ENCODE data around the gene SBNO2.
"Not testable (repeated sequence)": the region's sequence is repeated elsewhere in the genome, so short reads cannot be mapped to it uniquely, and the experiment has no call there.

Gene SBNO2

GRCh38 chr19:1134431-1134830 is 39.6 kb downstream of the SBNO2 start:
- DNase-seq (ENCODE audit: low read depth), result no peak

- DNase-seq (ENCODE audit: low read depth), result peak; percentile 93
These were observed 40.6 kb downstream of the SBNO2 start for GRCh38 chr19:1133471-1133929.

- DNase-seq (ENCODE audit: low read depth), result no peak
These were observed 41.3 kb downstream of the SBNO2 start for GRCh38 chr19:1132552-1133383.

GRCh38 chr19:1131718-1132551 is 42.1 kb downstream of the SBNO2 start:
- no peak for DNase-seq (ENCODE audit: low read depth)

GRCh38 chr19:1130771-1131717 is 43.0 kb downstream of the SBNO2 start:
- no peak for DNase-seq (ENCODE audit: low read depth)

GRCh38 chr19:1129535-1129934 is 44.5 kb downstream of the SBNO2 start:
- no peak for DNase-seq (ENCODE audit: low read depth)

- not testable (repeated sequence) for DNase-seq (ENCODE audit: low read depth)
These were observed 45.0 kb downstream of the SBNO2 start for GRCh38 chr19:1129084-1129483.

- no peak for DNase-seq (ENCODE audit: low read depth)
These were observed 46.0 kb downstream of the SBNO2 start for GRCh38 chr19:1128106-1128505.

GRCh38 chr19:1126984-1127760 is 46.9 kb downstream of the SBNO2 start:
- DNase-seq (ENCODE audit: low read depth), result no peak

- DNase-seq (ENCODE audit: low read depth), result no peak
These were observed 48.2 kb downstream of the SBNO2 start for GRCh38 chr19:1125601-1126467.

GRCh38 chr19:1123885-1124677 is 50.0 kb downstream of the SBNO2 start:
- no peak for DNase-seq (ENCODE audit: low read depth)

GRCh38 chr19:1123381-1123780 is 50.7 kb downstream of the SBNO2 start:
- DNase-seq (ENCODE audit: low read depth), result no peak

GRCh38 chr19:1122972-1123363 is 51.1 kb downstream of the SBNO2 start:
- no peak for DNase-seq (ENCODE audit: low read depth)

- DNase-seq (ENCODE audit: low read depth), result no peak
These were observed 51.8 kb downstream of the SBNO2 start for GRCh38 chr19:1122021-1122971.

- DNase-seq (ENCODE audit: low read depth), result no peak
These were observed 52.7 kb downstream of the SBNO2 start for GRCh38 chr19:1121395-1121794.

- no peak for DNase-seq (ENCODE audit: low read depth)
These were observed 54.4 kb downstream of the SBNO2 start for GRCh38 chr19:1119475-1120217.

GRCh38 chr19:1118999-1119398 is 55.1 kb downstream of the SBNO2 start:
- no peak for DNase-seq (ENCODE audit: low read depth)

Measured in CMK (cell line).